ENCODE data around the gene DNAI7.

Gene DNAI7

GRCh38 chr12:25195056-25195971 lies at the start of gene DNAI7, which contains the start of gene ETFRF1:
TSS of gene DNAI7 (minus strand) at chr12:25195160. CDS start at chr12:25195078, 82 bp downstream.
TSS of gene ETFRF1 (plus strand) at chr12:25195237. CDS start at chr12:25203957, 8,720 bp downstream.
- DNase-seq, result peak; percentile 88

DNA sequence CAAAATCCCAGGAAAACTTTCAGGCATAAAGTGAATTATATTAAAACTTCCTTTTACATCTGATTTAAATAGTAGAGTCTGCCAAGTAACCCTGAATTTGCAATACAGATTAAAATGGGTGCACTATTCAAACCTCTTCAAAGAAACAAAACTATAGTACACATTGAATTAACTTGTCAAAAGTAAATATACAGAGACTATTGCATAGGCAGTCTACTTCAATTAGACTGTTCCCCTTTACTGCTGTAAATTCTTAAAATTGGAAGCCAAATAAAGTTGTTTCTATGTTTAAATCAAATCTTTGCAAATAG lies 48.7 kb upstream of the DNAI7 start:
- DNase-seq, result no peak

- DNase-seq, result no peak
These were observed 48.2 kb upstream of the DNAI7 start for GRCh38 chr12:25242981-25243679.

DNA sequence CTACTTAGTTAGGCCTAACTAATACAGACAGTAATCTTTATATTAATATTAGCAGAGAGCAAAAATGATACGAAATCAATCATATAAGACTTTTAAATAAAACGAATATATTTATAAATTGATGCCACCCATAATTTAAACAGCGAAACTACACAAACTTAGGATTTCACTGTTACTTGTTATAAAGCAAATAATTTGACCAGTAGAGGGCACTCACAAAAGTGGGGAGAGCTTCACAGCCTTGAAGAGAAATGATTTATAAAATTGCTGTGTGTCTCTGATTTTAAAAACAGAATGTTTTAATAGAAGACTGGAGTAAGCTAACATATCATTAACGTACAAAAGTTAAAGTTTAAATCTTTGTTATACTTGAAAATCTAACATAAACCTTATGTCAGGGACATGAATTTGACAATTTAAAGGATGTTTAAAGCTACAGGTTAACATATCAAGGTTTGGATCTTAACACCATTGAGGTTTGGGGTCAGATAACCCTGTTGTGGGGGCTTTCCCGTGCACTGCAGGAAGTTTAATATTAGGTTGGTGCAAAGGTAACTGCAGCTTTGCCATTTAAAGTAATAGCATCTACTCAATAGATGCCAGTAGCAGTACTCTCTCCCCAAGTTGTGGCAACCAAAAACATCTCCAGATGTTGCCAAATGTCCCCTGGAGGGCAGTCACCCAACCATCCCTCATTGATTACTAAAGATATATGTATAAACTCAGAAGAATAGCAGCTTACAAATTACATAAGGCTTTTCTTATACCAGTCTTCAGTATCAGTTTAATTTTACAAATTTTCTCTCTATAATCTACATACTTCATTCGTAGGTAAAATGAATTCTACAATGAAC lies 46.4 kb upstream of the DNAI7 start:
- DNase-seq, result peak; percentile 10

GRCh38 chr12:25236626-25237025 lies 41.7 kb upstream of the DNAI7 start:
- DNase-seq, result no peak

- no peak for DNase-seq
These were observed 41.2 kb upstream of the DNAI7 start for GRCh38 chr12:25236190-25236589.

- DNase-seq, result no peak
These were observed 18.4 kb upstream of the DNAI7 start for GRCh38 chr12:25213338-25213737.

DNA sequence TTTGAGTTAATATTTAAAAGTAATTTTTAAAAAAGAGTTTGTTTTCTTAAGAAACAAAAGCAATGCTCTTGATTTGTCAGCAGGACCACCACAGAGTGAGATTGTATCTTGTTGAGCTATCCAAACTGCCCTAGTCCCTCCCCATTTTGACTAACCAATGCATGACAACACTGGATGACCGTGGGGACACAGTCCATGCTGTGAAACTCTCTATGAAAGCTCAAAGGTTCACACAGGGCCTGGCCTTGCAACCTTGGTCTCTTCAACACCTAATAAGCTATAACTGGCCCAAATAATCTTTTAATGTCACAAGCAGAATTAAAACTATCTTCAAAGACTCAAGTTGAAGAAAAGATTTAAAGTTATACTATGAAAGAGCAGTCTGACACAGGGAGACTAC lies 13.6 kb upstream of the DNAI7 start:
- DNase-seq, result no peak

DNA sequence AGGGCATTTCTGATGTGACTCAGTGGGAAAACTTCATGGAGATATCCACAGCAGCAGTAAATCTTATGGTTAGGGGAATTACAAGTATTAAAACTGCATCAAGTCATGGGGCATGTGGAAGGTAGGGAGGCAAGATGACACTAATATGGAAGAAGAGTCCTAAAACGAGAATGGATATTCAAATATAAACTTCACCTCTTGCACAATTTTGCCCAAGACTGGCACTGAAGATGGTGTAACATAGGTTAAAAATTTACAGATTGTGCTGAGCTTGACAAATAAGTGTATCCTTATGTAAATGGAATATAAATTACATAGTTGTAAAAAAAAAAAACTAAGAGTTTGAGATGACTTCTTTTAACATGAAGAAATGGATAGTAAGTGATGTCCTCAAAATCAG lies 12.9 kb upstream of the DNAI7 start:
- DNase-seq, result no peak

- no peak for DNase-seq
These were observed 12.5 kb upstream of the DNAI7 start for GRCh38 chr12:25207411-25207810.

DNA sequence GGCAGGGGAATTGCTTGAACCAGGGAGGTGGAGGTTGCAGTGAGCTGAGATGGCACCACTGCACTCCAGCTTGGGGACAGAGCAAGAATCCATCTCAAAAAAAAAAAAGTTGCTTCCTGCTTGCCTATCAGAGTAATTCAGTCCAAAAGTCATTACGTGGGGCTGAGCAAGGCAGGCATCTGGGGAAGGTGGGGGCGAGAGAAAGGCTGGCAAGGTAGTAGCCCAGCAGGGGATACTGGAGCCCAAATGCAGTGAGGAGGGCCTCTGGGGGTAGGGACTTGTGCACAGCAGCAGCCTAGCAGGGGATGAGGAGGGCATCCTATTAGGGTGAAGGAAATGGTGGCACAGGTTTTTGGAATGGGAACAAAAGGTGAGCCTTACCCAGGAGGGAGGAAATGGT lies 7.2 kb upstream of the DNAI7 start:
- DNase-seq, result no peak

GRCh38 chr12:25200703-25201102 lies 5.7 kb upstream of the DNAI7 start:
- DNase-seq, result no peak

- DNase-seq, result no peak
These were observed 2.6 kb upstream of the DNAI7 start for GRCh38 chr12:25197608-25198007.

DNA sequence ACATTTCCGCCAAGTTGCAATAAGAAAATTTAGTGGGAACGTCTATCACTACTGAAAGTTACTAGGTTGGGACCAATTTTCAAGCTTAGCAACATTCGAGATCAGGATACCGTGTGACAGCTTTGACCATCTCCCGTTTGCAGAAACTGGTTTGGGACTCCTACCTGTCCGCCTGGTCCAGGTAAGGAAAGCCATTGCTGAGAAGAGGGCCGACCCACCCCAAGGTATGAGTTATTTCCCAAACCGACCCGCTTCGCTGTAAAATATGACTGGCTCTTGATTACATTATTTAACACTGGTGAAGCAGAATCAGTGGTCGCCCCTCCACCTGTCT lies 271 bp downstream of the DNAI7 start:
- no peak for DNase-seq

DNA sequence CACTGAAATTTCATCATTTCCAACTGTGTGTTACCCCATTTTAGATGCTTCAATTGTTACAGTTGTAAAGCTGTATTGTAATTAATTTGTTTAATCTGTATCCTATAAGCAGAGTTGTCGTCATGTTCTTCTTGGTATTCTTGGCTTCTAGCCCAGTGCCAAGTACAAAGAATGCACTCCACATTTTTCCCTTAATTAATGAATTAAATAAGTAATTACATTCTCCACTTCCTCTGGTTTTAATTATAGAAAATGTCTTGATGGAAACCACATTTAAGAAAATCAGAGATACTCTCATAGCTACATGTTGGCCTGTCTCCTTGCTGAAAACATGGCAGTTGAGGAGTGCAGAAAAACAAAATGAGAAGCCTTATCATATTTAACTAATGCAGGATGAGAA lies 746 bp downstream of the DNAI7 start:
- no peak for DNase-seq

GRCh38 chr12:25190793-25191192 lies 4.2 kb downstream of the DNAI7 start:
- no peak for DNase-seq

DNA sequence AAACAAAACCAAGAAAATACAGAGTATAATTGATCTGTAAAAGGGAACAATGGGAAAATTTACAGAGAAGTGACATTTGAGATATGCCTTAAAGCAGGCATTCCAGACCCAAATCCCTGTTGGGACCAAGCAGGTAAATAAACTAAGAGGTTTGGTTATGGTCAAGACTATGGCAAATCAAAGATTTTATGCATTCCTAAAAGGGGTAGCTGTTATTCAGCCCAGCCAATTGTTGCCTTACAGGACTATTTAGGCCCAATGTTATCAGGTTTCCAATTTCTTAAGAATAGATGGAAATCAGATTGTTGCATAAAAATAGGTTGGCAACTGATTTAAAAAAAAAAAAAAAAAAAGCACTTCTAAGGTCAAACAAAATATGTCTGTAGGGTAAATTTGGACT lies 5.3 kb downstream of the DNAI7 start:
- no peak for DNase-seq

GRCh38 chr12:25187781-25188180 lies 7.2 kb downstream of the DNAI7 start:
- DNase-seq, result no peak

DNA sequence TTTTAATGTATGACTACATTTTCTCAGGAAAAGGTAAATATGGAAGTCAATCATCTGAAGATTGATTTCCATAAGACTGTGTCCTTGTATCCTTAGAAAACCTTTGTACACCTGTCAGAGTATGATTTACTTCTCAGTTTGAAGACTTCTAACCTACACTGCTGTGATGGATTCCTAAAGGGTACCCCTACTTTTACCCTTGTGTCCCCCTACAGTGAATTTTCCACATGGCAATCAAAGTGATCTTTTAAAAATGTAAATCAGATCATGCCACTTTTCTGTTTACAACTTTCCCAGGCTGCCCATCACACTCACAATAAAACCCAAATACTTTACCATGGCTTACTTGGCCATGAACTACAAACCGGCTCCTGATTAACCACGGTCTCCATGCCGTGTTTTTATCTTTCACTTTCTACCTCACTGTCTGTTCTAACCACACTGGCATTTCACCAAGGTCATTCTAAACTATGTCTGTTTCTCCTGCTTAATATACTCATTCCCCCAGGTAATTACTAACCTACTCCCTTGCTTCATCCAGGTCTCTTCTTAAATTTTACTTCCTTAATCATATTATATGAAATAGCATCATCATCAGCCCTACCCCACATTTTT lies 8.1 kb downstream of the DNAI7 start:
- no peak for DNase-seq

DNA sequence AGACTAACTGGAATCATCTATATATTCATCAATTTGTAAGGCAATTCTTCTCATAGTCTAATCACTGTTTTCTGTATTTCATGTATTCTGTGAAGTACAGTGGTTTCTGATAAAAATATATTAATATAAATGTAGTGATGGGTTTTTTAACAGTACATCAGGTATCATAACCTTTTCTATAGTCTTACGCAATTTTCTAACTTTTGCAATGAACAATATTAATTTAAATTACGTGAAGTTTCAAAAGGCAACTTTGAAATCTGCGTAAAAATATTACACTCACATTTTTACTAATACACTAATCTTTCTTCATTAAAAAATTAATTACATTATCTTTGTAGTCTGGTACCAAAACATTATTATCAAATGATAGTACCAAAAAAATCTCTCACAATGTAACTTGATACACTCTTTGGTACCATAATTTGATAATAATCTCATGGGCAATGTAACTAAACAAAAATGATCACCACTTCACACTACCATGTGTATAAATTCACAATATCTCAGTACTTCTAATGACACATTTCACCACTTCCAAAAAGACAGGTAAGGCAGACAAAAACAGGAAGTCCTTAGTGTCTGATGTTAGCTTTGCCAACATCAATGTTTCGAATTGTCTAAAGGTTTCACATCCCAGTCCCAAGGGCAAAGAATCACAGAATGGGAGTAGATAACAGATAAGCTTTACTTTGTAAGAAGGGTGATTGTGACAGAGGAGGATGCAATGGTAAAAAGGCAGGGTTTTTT lies 8.7 kb downstream of the DNAI7 start:
- no peak for DNase-seq

- DNase-seq, result no peak
These were observed 10.8 kb downstream of the DNAI7 start for GRCh38 chr12:25184132-25184531.

GRCh38 chr12:25182765-25183164 lies 12.2 kb downstream of the DNAI7 start:
- no peak for DNase-seq
